ENCODE data around the gene TALDO1. TPM values are rescaled to one million over a fixed set of nuclear protein-coding genes. Genes with fewer than 3 reads are reported as not detected.

Gene TALDO1
- total and polyA plus RNA-seq, 2 of the 8 experiments (the other 6 are each of a cell fraction or from before 2014, with no cell fraction given) = 265 to 308 TPM

GRCh38 chr11:802693-803466 lies 55.6 kb downstream of the TALDO1 start (continued):
- TF ChIP-seq EZH2 (IDR thresholded peaks at IDR 0.05; ENCODE audit: low read depth, low read length, severe bottlenecking) (no peak), POLR2A (IDR thresholded peaks at IDR 0.05; ENCODE audit: control extremely low read depth in 1 of 2, low read depth in 2 of 2, low read length in 2 of 2) (no peak), NANOG (IDR thresholded peaks at IDR 0.05; ENCODE audit: insufficient read depth, low read depth, low read length, poor library complexity, severe bottlenecking) (no peak), CBX5 (IDR thresholded peaks at IDR 0.05; ENCODE audit: low read depth, low read length) (no peak), ZNF274 (IDR thresholded peaks at IDR 0.05; ENCODE audit: borderline replicate concordance, extremely low read depth, low read length) (no peak), TAF1 (IDR thresholded peaks at IDR 0.05; ENCODE audit: low read depth, low read length) (no peak), KDM4A (IDR thresholded peaks at IDR 0.05; ENCODE audit: low read depth, low read length, severe bottlenecking) (no peak), SAP30 (IDR thresholded peaks at IDR 0.05; ENCODE audit: insufficient read depth, insufficient replicate concordance, low read length) (no peak), CTBP2 (IDR thresholded peaks at IDR 0.05; ENCODE audit: borderline replicate concordance, insufficient read depth, insufficient read length, low read length) (no peak), GABPA (IDR thresholded peaks at IDR 0.05; ENCODE audit: borderline replicate concordance, insufficient read depth, low read length) (no peak), ATF2 (IDR thresholded peaks at IDR 0.05; ENCODE audit: low read length) (no peak), SP1 (IDR thresholded peaks at IDR 0.05; ENCODE audit: low read depth, low read length) (no peak)

All from H1 (cell line).